Osteocyte (in vitro differentiated cells): ENCODE measurements around the gene MYO15B. TPM values are rescaled to one million over a fixed set of nuclear protein-coding genes. Genes with fewer than 3 reads are reported as not detected.

Source experiments
- DNase-seq: peaks from one replicate; pipeline ENCODE4 v3.0.0; 2021; ENCODE audit warnings: mixed read lengths; ENCODE audit not compliant: unreplicated experiment; ENCODE audit errors: extremely low spot score
- H3K27ac Mint-ChIP-seq: one replicate; pipeline ENCODE4 v1.8.0; 2021; ENCODE audit warnings: mild to moderate bottlenecking, mixed read lengths; ENCODE audit not compliant: unreplicated experiment
- H3K27me3 Mint-ChIP-seq: one replicate; pipeline ENCODE4 v1.8.0; 2021; ENCODE audit warnings: mixed read lengths; ENCODE audit not compliant: unreplicated experiment
- H3K36me3 Mint-ChIP-seq: one replicate; pipeline ENCODE4 v1.8.0; 2021; ENCODE audit warnings: mixed read lengths; ENCODE audit not compliant: unreplicated experiment
- H3K4me1 Mint-ChIP-seq: one replicate; pipeline ENCODE4 v1.8.0; 2021; ENCODE audit warnings: mixed read lengths; ENCODE audit not compliant: unreplicated experiment
- H3K4me3 Mint-ChIP-seq: one replicate; pipeline ENCODE4 v1.8.0; 2021; ENCODE audit warnings: mild to moderate bottlenecking, moderate library complexity, mixed read lengths; ENCODE audit not compliant: unreplicated experiment
- H3K9me3 Mint-ChIP-seq: one replicate; pipeline ENCODE4 v1.8.0; 2021; ENCODE audit warnings: mixed read lengths; ENCODE audit not compliant: unreplicated experiment
- CTCF ChIP-seq: fragments of 200-600 bp; sonication (generic); IDR thresholded peaks from 2 replicates; pipeline ENCODE4 v1.5.0; 2021; ENCODE audit warnings: antibody characterized with exemption, mild to moderate bottlenecking, moderate library complexity
- total RNA-seq: library from RNA; stranded (reverse); gene quantifications from 2 replicates; pipeline ENCODE4 v1.2.1, GENCODE V29; 2021

The MYO15B gene
- total RNA-seq, 1 donor from 2014 or later: 40.8 TPM

GRCh38 chr17:75568412-75569255, 19.0 kb upstream of the MYO15B start:
- Mint-ChIP-seq H3K36me3 (no peaks in the 10 kb centered on the region), H3K27me3 (peaks cover 3% of the 10 kb centered on the region), H3K27ac (no peak overlapping the region), H3K4me3 (no peak overlapping the region), H3K9me3 (no peaks in the 10 kb centered on the region), H3K4me1 (no peaks in the 10 kb centered on the region)
- DNase-seq: no peak
- TF ChIP-seq CTCF: no peak

- Mint-ChIP-seq H3K4me3 (no peak overlapping the region), H3K4me1 (no peaks in the 10 kb centered on the region), H3K27me3 (peaks cover 3% of the 10 kb centered on the region), H3K36me3 (no peaks in the 10 kb centered on the region), H3K9me3 (no peaks in the 10 kb centered on the region), H3K27ac (no peak overlapping the region)
- DNase-seq: no peak
- no peak for TF ChIP-seq CTCF
Measured at GRCh38 chr17:75570034-75570676, 17.4 kb upstream of the MYO15B start.

- Mint-ChIP-seq H3K36me3 (no peaks in the 10 kb centered on the region), H3K27ac (no peak overlapping the region), H3K9me3 (no peaks in the 10 kb centered on the region), H3K4me1 (no peaks in the 10 kb centered on the region), H3K27me3 (peaks cover 3% of the 10 kb centered on the region), H3K4me3 (no peak overlapping the region)
- DNase-seq: no peak
- no peak for TF ChIP-seq CTCF
Measured at GRCh38 chr17:75570772-75571171, 16.8 kb upstream of the MYO15B start.

GRCh38 chr17:75571197-75571884, 16.3 kb upstream of the MYO15B start:
- DNase-seq: no peak
- Mint-ChIP-seq H3K4me3 (no peak overlapping the region), H3K27ac (no peak overlapping the region), H3K27me3 (peaks cover 3% of the 10 kb centered on the region), H3K9me3 (no peaks in the 10 kb centered on the region), H3K4me1 (no peaks in the 10 kb centered on the region), H3K36me3 (no peaks in the 10 kb centered on the region)
- no peak for TF ChIP-seq CTCF

- H3K27me3 Mint-ChIP-seq: peaks cover 1% of the 10 kb centered on the region
- no peak for TF ChIP-seq CTCF
- no peak for DNase-seq
- H3K27ac Mint-ChIP-seq: no peak overlapping the region
- H3K36me3 Mint-ChIP-seq: no peaks in the 10 kb centered on the region
- H3K4me3 Mint-ChIP-seq: no peak overlapping the region
- no peaks in the 10 kb centered on the region for H3K4me1 Mint-ChIP-seq
- H3K9me3 Mint-ChIP-seq: no peaks in the 10 kb centered on the region
Measured at GRCh38 chr17:75571885-75572215, 15.8 kb upstream of the MYO15B start.
